ENCODE measurements around the gene SKI.
A peak's percentile ranks its signal among the peaks of the same experiment; 100 is the strongest.

Gene SKI

DNA sequence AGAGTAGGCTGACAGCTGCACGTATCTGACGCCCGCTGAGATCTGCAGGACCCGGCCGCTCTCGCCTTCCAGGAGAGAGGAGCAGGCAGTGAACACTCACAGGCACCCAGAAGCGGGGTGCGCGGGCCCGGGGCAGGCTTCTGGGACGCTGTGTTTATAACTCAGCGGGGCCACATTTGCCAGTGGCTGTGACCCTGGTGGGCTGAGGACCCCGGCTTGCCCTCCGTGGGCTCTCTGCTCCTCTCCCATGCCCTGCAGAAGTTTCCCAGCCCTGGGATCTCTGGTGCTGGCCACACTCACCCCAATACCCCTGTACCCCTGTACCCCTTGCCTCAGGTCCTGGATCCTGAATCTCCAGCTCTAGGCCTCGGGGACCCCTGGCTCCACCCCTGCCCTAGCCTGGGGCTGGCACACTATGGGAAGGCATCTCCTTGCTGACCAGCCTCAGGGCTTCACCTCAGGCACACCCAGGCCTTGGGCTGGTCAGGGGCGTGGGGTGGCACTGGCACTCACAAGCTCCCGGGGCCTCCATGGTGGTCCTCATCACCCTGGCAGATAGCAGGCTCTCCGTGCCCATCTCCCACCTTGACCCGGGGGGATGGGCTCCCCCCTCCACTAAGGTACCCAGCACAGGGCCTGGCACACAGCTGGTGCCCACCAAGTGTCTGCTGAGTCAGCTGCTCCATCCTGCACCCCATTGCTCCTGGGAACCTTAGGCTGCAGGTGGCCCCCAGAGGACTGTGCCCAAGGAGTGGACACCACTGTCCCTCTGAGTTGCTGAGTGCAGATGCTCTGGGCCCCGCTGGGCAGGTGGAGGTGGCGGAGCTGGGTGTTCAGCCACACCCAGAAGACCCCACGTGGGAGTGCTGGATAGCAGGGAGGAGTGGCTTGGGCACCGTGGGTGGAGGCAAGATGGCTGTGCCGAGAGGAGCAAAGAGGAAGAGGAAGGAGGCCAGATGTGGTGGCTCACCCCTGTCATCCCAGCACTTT, 130.8 kb downstream of the SKI start:
- Histone ChIP-seq H3K36me3 (peaks cover 0 to 4% (median 0%) of the 10 kb centered on the region in 3 donors), H3K27me3 (no peaks in the 10 kb centered on the region), H3K4me3 (no peak overlapping the region), H3K9me3 (no peaks in the 10 kb centered on the region), H3K27ac (no peak overlapping the region), H3K4me1 (peaks cover 0 to 23% (median 16%) of the 10 kb centered on the region in 4 donors)
- DNase-seq = peak; percentile 11 to 59
- intact Hi-C loops (cut with DNase I; ENCODE audit: low total_unique reads) = no loop called here
- TF ChIP-seq, protein P1, sequence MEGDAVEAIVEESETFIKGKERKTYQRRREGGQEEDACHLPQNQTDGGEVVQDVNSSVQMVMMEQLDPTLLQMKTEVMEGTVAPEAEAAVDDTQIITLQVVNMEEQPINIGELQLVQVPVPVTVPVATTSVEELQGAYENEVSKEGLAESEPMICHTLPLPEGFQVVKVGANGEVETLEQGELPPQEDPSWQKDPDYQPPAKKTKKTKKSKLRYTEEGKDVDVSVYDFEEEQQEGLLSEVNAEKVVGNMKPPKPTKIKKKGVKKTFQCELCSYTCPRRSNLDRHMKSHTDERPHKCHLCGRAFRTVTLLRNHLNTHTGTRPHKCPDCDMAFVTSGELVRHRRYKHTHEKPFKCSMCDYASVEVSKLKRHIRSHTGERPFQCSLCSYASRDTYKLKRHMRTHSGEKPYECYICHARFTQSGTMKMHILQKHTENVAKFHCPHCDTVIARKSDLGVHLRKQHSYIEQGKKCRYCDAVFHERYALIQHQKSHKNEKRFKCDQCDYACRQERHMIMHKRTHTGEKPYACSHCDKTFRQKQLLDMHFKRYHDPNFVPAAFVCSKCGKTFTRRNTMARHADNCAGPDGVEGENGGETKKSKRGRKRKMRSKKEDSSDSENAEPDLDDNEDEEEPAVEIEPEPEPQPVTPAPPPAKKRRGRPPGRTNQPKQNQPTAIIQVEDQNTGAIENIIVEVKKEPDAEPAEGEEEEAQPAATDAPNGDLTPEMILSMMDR (IDR thresholded peaks at IDR 0.05) = no peak

All from tibial artery (tissue), 4 donors.